ENCODE data around the gene USF1. TPM values are rescaled to one million over a fixed set of nuclear protein-coding genes. Genes with fewer than 3 reads are reported as not detected.
"Not testable (repeated sequence)": the region's sequence is repeated elsewhere in the genome, so short reads cannot be mapped to it uniquely, and the experiment has no call there.

Gene USF1
- polyA plus RNA-seq, 3 donors: 49.7 to 62.5 (median 59.8) TPM

- no peak for DNase-seq (ENCODE audit: extremely low read depth in 1 of 11, low read depth in 9 of 11, low spot score in 4 of 11)
These were observed 36.8 kb downstream of the USF1 start for GRCh38 chr1:161008869-161009510.

- no peak for DNase-seq (ENCODE audit: extremely low read depth in 1 of 11, low read depth in 9 of 11, low spot score in 4 of 11)
These were observed 38.4 kb downstream of the USF1 start for GRCh38 chr1:161007369-161007768.

DNA sequence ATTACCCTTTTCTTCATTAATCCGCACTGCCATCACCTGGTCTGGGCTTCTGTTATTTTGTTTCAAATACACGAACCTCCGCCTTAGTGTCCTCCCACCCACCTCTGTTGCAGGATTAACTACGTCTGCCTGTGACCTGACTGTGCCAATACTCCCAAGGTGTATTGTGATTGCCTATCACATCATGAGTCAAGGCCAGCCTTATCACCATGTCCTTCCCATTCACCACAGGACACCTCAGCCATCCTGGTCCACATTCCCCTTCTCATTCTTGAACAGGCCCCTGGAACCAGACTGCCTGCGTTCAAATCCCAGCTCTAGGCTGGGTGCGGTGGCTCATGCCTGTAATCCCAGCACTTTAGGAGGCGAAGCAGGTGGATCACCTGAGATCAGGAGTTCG, 39.2 kb downstream of the USF1 start:
- no peak for DNase-seq (ENCODE audit: extremely low read depth in 1 of 11, low read depth in 9 of 11, low spot score in 4 of 11)

GRCh38 chr1:161001525-161001924, 44.3 kb downstream of the USF1 start:
- DNase-seq (ENCODE audit: extremely low read depth in 1 of 11, low read depth in 9 of 11, low spot score in 4 of 11): no peak

DNA sequence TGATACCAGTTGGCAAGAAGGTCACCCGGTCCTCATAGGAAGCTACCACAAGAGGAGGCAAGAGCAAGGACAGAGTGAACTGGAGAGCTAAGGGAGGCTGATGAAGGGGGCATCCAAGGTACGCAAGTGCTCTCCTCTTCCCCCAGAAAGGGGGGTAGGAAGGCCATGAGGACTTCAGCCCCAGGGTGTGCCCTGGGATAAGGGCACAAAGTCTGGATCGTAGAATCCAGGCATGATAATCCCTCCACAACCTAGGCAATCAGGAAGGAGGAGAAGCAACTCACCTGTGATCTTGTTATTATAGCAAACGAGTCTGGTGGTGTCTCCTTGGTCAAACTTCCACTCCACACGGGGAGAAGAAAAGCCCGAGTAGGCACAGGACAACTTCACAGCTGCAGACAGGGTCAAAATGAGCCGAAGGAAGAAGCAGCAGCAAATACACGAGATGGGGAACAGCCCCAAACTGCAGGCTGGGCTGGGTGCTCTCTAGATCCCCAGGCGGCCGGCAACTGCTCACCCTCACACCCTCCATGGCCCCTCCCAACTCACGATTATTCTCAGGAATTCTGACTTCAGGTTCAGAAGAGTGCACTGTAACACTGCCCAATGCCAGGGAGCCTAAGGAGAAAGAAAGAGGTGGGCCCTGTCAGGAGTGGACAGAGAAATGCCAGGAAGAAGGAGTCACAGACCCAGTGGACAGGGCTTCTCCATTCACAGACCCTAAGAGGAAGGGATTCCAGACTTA, 44.9 kb downstream of the USF1 start:
- no peak for DNase-seq (ENCODE audit: extremely low read depth in 1 of 11, low read depth in 9 of 11, low spot score in 4 of 11)

GRCh38 chr1:160999376-160999775, 46.4 kb downstream of the USF1 start:
- DNase-seq (ENCODE audit: extremely low read depth in 1 of 11, low read depth in 9 of 11, low spot score in 4 of 11): no peak

DNA sequence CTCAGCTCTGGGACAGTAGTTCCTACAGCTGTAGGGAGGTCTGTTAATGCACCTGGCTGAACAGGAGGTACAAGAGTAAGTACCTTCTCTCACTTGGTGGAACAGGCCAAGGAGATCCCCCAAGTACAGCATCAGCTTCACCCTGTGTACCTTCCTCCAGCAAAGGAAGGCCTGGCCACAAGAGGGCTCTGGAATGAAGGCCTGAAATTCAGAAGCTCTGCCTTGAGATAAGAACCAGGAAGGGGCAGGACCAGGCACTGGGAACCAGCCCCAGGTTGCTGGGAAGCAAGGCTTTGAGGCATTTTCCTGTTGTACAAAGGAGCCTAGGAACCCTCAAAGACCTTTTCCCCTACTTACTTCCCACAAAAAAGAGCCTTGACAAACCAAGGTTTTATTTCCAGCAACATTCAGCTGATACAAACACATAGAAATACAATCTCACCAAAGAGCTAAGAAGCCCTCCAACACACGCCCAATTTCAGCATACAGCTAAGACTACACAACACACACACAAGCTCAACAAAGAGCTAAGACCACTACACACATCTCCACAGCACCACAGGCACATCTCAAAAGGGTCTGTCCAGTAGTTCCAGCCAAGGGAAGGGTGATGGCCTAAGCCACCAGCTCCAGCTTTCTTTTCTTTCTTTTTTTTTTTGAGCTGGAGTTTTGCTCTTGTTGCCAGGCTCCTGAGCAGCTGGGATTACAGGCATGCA, 48.3 kb downstream of the USF1 start:
- no peak for DNase-seq (ENCODE audit: extremely low read depth in 1 of 11, low read depth in 9 of 11, low spot score in 4 of 11)

DNA sequence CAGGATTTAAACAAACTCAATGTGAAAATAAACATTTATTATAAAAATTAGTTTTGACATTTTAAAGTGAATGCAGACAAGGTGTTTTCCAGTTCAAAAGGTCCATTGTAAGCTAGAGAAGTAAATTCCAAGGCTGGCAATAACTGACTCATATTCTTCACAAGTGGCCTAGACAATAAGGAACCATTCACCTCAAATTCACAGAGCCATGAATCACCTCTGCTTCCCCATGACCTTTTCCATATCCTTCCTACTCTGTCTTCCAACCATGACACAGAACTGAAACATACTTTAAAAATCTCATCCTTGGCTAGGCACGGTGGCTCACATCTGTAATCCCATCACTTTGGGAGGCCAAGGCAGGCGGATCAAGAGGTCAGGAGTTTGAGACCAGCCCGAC, 49.6 kb downstream of the USF1 start:
- DNase-seq (ENCODE audit: extremely low read depth in 1 of 11, low read depth in 9 of 11, low spot score in 4 of 11): no peak

- no peak for DNase-seq (ENCODE audit: extremely low read depth in 1 of 11, low read depth in 9 of 11, low spot score in 4 of 11)
These were observed 52.1 kb downstream of the USF1 start for GRCh38 chr1:160993544-160994193.

DNA sequence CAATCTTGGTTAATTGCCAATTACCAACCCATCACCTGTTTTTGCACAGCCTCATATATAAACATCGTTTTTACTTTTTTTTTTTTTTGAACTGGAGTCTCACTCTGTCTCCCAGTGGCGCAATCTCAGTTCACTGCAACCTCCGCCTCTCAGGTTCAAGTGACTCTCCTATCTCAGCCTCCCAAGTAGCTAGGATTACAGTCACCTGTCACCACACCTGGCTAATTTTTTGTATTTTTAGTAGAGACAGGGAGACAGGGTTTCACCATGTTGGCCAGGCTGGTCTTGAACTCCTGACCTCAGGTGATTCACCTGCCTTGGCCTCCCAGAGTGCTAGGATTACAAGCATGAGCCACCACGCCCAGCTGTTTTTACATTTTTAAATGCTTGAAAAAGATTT, 53.7 kb downstream of the USF1 start:
- not testable (repeated sequence) for DNase-seq (ENCODE audit: extremely low read depth in 1 of 11, low read depth in 9 of 11, low spot score in 4 of 11)

Other genes with a start within 250 kb of the USF1 start
- gene LY9, start 249.8 kb downstream of the USF1 start, polyA plus RNA-seq (ENCODE audit: insufficient read length in 3 of 3): under 1 TPM; 0.08 to 0.13 (median 0.11) TPM
- gene CD244, start 183.1 kb downstream of the USF1 start, polyA plus RNA-seq (ENCODE audit: insufficient read length in 3 of 3): under 1 TPM; 0.20 to 0.36 (median 0.32) TPM
- gene ITLN1, start 160.8 kb downstream of the USF1 start, polyA plus RNA-seq (ENCODE audit: insufficient read length in 3 of 3): 1 to 10 TPM in 2 of 3 donors, under 1 TPM in 1; 0.67 to 3.3 (median 1.5) TPM
- under 1 TPM in 1 of 3 donors, not detected in 2; 0.29 TPM for gene ITLN2, start 91.2 kb downstream of the USF1 start, polyA plus RNA-seq (ENCODE audit: insufficient read length in 3 of 3)
- gene F11R, start 24.8 kb downstream of the USF1 start, polyA plus RNA-seq (ENCODE audit: insufficient read length in 3 of 3): 10 to 100 TPM; 73.1 to 94.2 (median 82.1) TPM
- gene TSTD1, start 7.0 kb downstream of the USF1 start, polyA plus RNA-seq (ENCODE audit: insufficient read length in 3 of 3): 10 to 100 TPM; 49.4 to 76.5 (median 63.5) TPM
- 1 to 10 TPM; 2.1 to 2.5 (median 2.2) TPM for gene ARHGAP30, start 23.9 kb upstream of the USF1 start, polyA plus RNA-seq (ENCODE audit: insufficient read length in 3 of 3)
- gene NECTIN4, start 43.6 kb upstream of the USF1 start, polyA plus RNA-seq (ENCODE audit: insufficient read length in 3 of 3): 1 to 10 TPM; 2.2 to 4.0 (median 3.5) TPM
- 10 to 100 TPM; 15.7 to 19.3 (median 17.6) TPM for gene KLHDC9, start 52.4 kb upstream of the USF1 start, polyA plus RNA-seq (ENCODE audit: insufficient read length in 3 of 3)
- gene PFDN2, start 72.1 kb upstream of the USF1 start, polyA plus RNA-seq (ENCODE audit: insufficient read length in 3 of 3): 10 to 100 TPM; 70.5 to 94.2 (median 71.9) TPM
- gene NIT1, start 72.1 kb upstream of the USF1 start, polyA plus RNA-seq (ENCODE audit: insufficient read length in 3 of 3): 10 to 100 TPM; 49.0 to 58.8 (median 51.5) TPM
- 10 to 100 TPM; 47.6 to 57.0 (median 55.1) TPM for gene DEDD, start 86.7 kb upstream of the USF1 start, polyA plus RNA-seq (ENCODE audit: insufficient read length in 3 of 3)
- gene UFC1, start 108.0 kb upstream of the USF1 start, polyA plus RNA-seq (ENCODE audit: insufficient read length in 3 of 3): 100 to 1,000 TPM; 135 to 161 (median 156) TPM
- gene USP21, start 113.5 kb upstream of the USF1 start, polyA plus RNA-seq (ENCODE audit: insufficient read length in 3 of 3): 10 to 100 TPM; 48.0 to 49.6 (median 48.2) TPM
- 10 to 100 TPM; 31.0 to 61.5 (median 38.3) TPM for gene PPOX, start 120.4 kb upstream of the USF1 start, polyA plus RNA-seq (ENCODE audit: insufficient read length in 3 of 3)
- 10 to 100 TPM; 36.6 to 39.5 (median 38.8) TPM for gene B4GALT3, start 131.5 kb upstream of the USF1 start, polyA plus RNA-seq (ENCODE audit: insufficient read length in 3 of 3)
- 1 to 10 TPM in 1 of 3 donors, under 1 TPM in 2; 0.60 to 1.1 (median 0.78) TPM for gene ADAMTS4, start 153.1 kb upstream of the USF1 start, polyA plus RNA-seq (ENCODE audit: insufficient read length in 3 of 3)
- gene NDUFS2, start 156.4 kb upstream of the USF1 start, polyA plus RNA-seq (ENCODE audit: insufficient read length in 3 of 3): 100 to 1,000 TPM; 200 to 212 (median 200) TPM
- 10 to 100 TPM; 12.3 to 14.8 (median 13.6) TPM for gene FCER1G, start 169.3 kb upstream of the USF1 start, polyA plus RNA-seq (ENCODE audit: insufficient read length in 3 of 3)
- gene APOA2, start 177.7 kb upstream of the USF1 start, polyA plus RNA-seq (ENCODE audit: insufficient read length in 3 of 3): 1 to 10 TPM in 1 of 3 donors, under 1 TPM in 1, not detected in 1; 0.59 to 4.6 TPM
- gene TOMM40L, start 180.1 kb upstream of the USF1 start, polyA plus RNA-seq (ENCODE audit: insufficient read length in 3 of 3): 10 to 100 TPM; 13.5 to 15.4 (median 14.6) TPM
- gene NR1I3, start 192.2 kb upstream of the USF1 start, polyA plus RNA-seq (ENCODE audit: insufficient read length in 3 of 3): 1 to 10 TPM; 3.1 to 3.7 (median 3.4) TPM
- gene PCP4L1, start 212.8 kb upstream of the USF1 start, polyA plus RNA-seq (ENCODE audit: insufficient read length in 3 of 3): 1 to 10 TPM; 1.0 to 1.7 (median 1.0) TPM

Measured in renal cortex interstitium (tissue), 11 donors.